IPS DF 4.7 (cell line): ENCODE data around the gene LMBR1L.

Source experiments
- DNase-seq: peaks from one replicate; pipeline ENCODE4 v3.0.0-alpha.2; 2013; ENCODE audit warnings: low spot score; ENCODE audit errors: extremely low read depth

The LMBR1L gene

DNA sequence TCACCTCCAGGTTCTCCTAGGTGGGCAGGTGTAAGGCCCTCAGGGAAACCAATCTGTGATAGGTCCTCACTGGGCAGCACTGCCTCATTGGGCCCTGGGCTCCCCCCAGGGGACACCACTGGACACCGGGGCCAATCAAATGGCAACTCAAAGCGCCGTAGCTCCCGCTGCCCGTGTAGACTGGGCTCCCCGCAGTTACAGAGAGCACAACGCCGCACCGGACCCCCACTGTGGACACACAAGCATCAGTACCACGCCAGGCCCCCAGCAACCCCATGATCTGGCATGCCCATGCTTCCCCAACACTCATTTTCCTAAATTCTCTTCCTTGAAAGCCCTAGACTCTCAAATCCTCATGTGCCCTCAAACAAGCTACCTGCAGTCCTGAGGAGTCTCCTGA, 56.1 kb downstream of the LMBR1L start:
- no peak for DNase-seq

DNA sequence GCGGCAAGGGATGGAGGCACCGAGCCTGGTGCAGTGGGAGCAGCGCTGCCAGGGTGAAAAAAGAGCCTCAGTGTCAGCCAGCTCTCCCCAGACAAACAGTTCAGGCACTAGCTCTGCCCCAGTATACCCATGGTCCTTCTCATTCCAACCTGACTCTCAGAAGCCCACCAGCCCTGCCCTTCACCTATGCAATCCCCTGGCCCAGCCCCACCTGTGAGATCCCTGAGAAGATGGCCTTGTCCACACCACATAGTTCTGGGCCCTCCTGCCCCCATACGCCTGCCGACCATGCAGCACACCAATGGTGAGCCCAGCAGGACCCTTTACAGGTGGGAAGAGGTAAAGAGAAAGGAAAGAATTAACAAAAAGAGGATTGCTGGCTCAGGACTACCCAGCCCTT, 56.6 kb downstream of the LMBR1L start:
- no peak for DNase-seq

DNA sequence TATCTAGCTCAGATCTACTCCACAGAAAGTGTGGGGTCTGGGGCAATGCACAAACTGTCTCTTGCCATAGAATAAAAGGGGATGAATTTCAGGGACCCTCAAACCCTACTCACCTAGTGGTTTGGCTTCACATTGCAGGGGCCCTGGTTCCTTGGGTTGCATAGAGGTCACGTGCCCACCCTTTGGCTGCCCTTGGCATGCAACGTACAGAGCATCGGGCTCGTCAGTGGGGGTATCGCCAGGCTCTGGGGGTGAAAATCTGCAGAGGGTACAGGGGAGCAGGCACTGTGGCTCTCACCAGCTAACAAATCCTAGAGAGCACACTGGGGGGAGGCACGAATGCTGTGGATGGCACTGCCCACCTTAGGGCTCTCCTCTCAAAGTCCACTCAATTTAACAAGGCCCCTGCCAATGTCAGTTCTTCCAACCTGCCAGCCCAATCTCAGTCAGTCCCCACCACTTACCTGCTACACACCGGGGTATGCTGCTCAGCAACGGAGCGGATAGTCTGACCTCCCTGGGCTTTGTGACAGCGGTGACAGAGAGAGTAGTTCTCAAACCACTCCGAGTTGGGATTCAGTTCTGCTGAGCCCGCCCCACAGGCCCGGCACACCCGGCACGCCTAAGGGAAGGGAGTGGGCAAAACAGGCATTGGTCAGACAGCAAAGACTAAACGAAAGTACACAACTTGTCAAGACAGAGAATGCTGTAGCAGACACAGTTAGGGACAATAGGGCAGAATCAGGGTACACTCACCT, 58.0 kb downstream of the LMBR1L start:
- no peak for DNase-seq

DNA sequence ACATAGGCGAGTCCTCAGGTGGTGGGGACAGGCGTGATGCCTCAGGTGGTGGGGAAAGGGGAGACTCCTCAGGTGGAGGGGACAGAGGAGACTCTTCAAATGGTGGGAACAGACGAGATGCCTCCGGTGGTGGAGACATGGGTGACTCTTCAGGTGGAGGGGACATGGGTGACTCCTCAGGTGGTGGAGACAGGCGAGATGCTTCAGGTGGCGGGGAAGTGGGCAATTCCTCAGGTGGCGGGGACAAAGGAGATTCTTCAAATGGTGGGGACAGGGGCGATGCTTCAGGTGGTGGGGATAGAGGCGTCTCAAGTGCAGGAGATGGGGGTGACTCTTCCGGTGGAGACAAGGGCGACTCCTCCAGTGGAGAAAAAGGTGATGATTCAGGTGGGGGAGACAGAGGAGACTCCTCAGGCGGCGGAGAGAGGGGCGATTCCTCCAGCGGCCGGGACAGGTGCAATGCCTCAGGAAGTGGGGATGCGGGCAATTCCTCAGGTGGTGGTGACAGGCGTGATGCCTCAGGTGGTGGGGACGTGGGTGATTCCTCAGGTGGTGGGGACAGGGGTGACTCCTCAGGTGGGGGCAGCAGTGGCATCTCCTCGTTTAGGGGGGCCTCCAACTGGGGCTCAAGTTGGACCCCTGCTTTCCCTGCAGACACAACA, 58.7 kb downstream of the LMBR1L start:
- DNase-seq = no peak

DNA sequence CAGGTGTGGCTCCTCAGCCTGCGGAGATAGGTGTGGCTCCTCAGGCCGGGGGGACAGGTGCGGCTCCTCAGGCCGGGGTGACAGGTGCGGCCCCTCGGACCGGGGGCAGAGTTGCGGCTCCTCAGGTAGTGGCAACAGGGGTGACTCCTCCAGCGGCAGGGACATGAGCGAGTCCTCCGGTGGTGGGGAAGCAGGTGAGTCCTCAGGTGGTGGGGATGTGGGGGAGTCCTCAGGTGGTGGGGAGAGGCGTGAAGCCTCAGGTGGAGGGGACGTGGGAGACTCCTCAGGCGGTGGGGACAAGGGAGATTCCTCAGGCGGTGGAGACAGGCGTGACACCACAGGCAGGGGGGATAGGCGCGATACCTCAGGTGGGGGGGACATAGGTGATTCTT, 59.3 kb downstream of the LMBR1L start:
- DNase-seq = no peak

DNA sequence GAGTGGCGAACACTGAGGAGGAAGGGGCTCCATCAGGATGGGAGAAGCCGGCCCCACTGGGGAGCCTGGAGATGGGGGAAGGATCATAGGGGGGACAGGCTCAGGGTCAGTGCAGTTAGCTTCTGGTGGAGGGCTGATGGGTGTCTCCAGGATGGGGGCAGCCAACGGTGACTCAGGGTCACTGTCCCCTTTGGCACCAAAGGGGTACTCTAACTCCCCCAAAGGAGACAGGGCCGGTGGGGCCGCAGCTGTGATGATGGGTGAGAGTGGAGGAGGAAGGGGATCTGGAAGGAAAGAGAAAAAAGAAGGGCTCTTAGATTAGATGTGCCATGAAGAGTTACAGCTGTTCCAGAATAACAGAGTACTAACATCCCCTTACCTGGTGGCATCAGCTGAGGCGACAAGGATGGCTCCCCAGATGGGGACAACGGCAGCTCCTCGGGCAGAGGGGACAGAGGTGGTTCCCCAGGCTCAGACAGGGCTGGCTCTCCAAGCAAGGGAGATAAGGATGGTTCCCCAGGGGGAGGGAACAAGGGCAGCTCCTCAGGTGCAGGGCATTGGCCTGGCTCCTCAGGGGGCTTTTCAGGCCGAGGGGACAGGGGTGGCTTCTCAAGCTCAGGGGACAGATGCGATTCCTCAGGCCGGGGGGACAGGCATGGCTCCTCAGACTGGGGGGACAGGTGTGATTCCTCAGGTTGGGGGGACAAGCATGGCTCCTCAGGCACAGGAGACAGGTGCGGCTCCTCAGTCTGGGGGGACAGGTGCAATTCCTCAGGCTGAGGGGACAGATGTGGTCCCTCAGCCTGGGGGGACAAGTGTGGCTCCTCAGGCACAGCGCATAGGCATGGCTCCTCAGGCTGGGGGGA, 59.9 kb downstream of the LMBR1L start:
- no peak for DNase-seq

DNA sequence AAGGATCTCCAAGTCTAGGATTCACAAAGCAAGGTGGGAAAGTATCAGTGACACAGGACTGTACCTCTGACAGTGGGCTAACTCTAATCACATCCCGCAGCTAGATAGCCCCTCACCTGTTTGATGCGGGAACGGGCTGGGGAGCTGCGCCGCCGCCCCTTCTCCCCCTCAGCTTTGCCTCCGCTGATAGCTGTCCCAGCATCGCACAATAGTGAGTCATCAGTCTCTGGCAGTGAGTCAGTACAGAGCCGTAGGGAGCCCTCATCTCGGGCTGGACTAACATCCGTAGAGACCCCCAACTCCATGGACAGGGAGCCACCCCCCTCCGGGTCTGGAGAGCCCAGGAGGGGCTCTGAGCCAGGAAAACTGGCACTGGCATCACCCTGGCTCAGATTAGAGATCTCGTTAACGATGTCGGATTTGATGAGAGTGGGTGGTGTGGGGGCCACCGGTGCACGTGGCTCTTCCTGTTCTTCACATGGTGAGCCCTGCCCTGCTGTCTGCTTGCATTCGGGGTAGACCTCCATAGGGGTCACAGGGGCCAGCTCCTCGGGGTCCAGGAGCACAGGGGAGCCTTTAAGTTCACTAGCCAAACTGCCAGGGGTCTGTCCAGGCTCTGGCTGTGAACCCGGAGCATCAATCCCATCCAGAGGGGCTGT, 61.0 kb downstream of the LMBR1L start:
- DNase-seq = no peak

DNA sequence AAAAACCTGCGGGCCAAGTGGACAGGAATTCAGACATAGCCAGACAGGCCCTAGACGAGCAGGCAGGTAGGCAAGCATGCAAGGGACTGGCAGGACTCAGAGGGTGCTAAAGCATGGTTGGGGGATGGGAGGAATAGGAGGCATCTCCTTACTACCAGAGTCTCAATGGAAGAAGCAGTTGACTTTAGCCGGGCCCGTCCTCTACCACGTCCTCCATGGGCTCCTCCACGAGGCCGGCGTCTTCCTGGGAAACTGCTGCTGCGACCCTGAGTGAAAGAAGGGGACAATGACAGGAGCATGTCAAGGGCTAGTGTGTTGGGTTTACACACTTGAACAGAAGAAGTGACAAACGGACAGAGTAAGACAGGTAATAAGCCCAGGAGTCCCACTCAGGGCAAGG, 61.7 kb downstream of the LMBR1L start:
- no peak for DNase-seq
